HG03439 (cell line): ENCODE results near the gene MUC7.
"Not testable (repeated sequence)": the region's sequence is repeated elsewhere in the genome, so short reads cannot be mapped to it uniquely, and the experiment has no call there.

Experiments
- ATAC-seq: cut with Tn5 transposase; IDR thresholded peaks from one replicate; pipeline ENCODE4 v1.9.1; 2021; ENCODE audit warnings: mild to moderate bottlenecking, moderate library complexity; ENCODE audit not compliant: unreplicated experiment

MUC7 gene

GRCh38 chr4:70471897-70472296 is at the start of gene MUC7:
Gene MUC7, plus strand, starts transcription at chr4:70472197. Its CDS starts 1,825 bp downstream, at chr4:70474022.
- no peak for ATAC-seq

GRCh38 chr4:70425306-70425705 is 46.7 kb upstream of the MUC7 start:
- ATAC-seq: no peak

- no peak for ATAC-seq
Measured at GRCh38 chr4:70426789-70427188, 45.2 kb upstream of the MUC7 start.

GRCh38 chr4:70437197-70437596 is 34.8 kb upstream of the MUC7 start:
- ATAC-seq: no peak

GRCh38 chr4:70442474-70442873 is 29.5 kb upstream of the MUC7 start:
- ATAC-seq: no peak

GRCh38 chr4:70443329-70443728 is 28.7 kb upstream of the MUC7 start:
- ATAC-seq: no peak

- ATAC-seq: no peak
Measured at GRCh38 chr4:70449220-70449619, 22.8 kb upstream of the MUC7 start.

GRCh38 chr4:70452946-70453345 is 19.1 kb upstream of the MUC7 start:
- ATAC-seq: no peak

- no peak for ATAC-seq
Measured at GRCh38 chr4:70463335-70463734, 8.7 kb upstream of the MUC7 start.

GRCh38 chr4:70473679-70474078 is 1.7 kb downstream of the MUC7 start:
- no peak for ATAC-seq

GRCh38 chr4:70488748-70489147 is 16.8 kb downstream of the MUC7 start:
- no peak for ATAC-seq

- no peak for ATAC-seq
Measured at GRCh38 chr4:70496231-70496630, 24.2 kb downstream of the MUC7 start.

GRCh38 chr4:70501838-70502237 is 29.8 kb downstream of the MUC7 start:
- not testable (repeated sequence) for ATAC-seq

GRCh38 chr4:70504733-70505132 is 32.7 kb downstream of the MUC7 start:
- ATAC-seq: no peak

- ATAC-seq: peak; percentile 88
Measured at GRCh38 chr4:70505151-70505748, 33.3 kb downstream of the MUC7 start.

- no peak for ATAC-seq
Measured at GRCh38 chr4:70508801-70509200, 36.8 kb downstream of the MUC7 start.

- no peak for ATAC-seq
Measured at GRCh38 chr4:70511365-70511764, 39.4 kb downstream of the MUC7 start.

- ATAC-seq: no peak
Measured at GRCh38 chr4:70515367-70516250, 43.6 kb downstream of the MUC7 start.

GRCh38 chr4:70518269-70518668 is 46.3 kb downstream of the MUC7 start, which contains the start of gene AMTN:
Gene AMTN, plus strand, starts transcription at chr4:70518569. Its CDS starts 209 bp downstream, at chr4:70518778.
- ATAC-seq: no peak

GRCh38 chr4:70518716-70519115 is 46.7 kb downstream of the MUC7 start:
- no peak for ATAC-seq

GRCh38 chr4:70522626-70523025 is 50.6 kb downstream of the MUC7 start:
- ATAC-seq: no peak

- ATAC-seq: no peak
Measured at GRCh38 chr4:70530997-70531396, 59.0 kb downstream of the MUC7 start.
